Coronary artery (tissue), 2 donors: ENCODE results near the gene NKX2-3.
A peak's percentile ranks its signal among the peaks of the same experiment; 100 is the strongest.

Experiments used
- DNase-seq: peaks from one replicate; pipeline ENCODE4 v3.0.0-alpha.2; 2017; ENCODE audit warnings: low spot score
- H3K27ac ChIP-seq, 2 donors: fragments of 200-600 bp; sonication (generic); one replicate each; pipeline ENCODE4 v1.5.1; 2016 to 2019
- H3K4me3 ChIP-seq: fragments of 200-600 bp; sonication (generic); 2 replicates; pipeline ENCODE4 v1.5.1; 2016; ENCODE audit warnings: mild to moderate bottlenecking, moderate library complexity
- TF ChIP-seq, protein P1 (sequence below): fragments of 200-600 bp; sonication (generic); IDR thresholded peaks from one replicate; pipeline ENCODE4 v1.5.1; 2019; ENCODE audit warnings: antibody characterized with exemption

The NKX2-3 gene

GRCh38 chr10:99532687-99533495 is at the start of gene NKX2-3:
TSS of gene NKX2-3 (plus strand) at chr10:99532942. CDS start at chr10:99533132, 190 bp downstream.
- TF ChIP-seq, protein P1, sequence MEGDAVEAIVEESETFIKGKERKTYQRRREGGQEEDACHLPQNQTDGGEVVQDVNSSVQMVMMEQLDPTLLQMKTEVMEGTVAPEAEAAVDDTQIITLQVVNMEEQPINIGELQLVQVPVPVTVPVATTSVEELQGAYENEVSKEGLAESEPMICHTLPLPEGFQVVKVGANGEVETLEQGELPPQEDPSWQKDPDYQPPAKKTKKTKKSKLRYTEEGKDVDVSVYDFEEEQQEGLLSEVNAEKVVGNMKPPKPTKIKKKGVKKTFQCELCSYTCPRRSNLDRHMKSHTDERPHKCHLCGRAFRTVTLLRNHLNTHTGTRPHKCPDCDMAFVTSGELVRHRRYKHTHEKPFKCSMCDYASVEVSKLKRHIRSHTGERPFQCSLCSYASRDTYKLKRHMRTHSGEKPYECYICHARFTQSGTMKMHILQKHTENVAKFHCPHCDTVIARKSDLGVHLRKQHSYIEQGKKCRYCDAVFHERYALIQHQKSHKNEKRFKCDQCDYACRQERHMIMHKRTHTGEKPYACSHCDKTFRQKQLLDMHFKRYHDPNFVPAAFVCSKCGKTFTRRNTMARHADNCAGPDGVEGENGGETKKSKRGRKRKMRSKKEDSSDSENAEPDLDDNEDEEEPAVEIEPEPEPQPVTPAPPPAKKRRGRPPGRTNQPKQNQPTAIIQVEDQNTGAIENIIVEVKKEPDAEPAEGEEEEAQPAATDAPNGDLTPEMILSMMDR = no peak
- H3K27ac ChIP-seq = no peak within 1 kb of the TSS
- H3K4me3 ChIP-seq = peak within 1 kb of the TSS; percentile 38
- DNase-seq = no peak

DNA sequence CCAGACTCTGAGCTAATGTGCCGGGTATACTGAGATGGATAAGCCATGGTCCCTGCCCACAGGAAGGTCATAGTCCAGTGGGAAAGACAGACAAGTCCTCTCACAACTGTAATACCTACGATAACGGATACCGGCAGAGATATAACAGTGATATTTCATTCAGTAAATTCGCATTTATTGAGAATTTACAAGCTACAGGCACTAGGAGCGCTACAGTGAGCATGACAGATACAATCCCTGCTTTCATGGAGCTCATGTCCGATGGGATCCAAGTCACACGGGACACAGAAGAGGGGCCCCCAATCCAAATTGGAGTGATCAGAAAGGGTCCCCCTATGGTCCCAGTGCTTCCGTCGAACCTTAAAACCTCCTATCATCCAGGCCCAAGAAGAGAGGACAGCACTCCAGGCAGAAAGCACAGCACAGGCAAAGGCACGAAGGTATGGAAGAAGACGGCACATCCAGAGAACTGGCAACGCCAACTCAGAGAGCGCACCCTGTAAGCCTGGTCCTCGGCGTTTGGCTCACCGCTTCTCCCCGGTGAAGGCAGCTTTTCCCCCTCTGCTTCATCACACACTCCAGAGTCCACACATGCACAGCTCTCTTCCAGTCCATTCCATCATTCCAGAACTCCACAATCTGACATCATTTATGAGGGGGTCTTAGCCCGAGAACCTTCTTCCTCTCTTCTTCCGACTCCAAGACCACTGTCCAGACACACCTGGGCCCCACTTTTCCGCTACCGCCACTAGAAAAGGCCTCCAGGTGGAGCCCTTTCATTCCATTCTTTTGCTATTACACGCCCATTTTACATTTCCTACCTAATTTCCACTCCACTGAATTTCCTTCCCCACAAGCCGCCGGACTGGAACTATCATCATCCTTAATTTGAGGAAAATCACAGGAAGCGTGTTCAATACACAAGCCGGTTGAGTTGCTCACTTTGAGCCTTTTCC is 47.8 kb upstream of the NKX2-3 start:
- TF ChIP-seq, protein P1 = no peak
- H3K27ac ChIP-seq = no peak overlapping the region
- no peak for DNase-seq
- no peak overlapping the region for H3K4me3 ChIP-seq

GRCh38 chr10:99487125-99487807 is 45.5 kb upstream of the NKX2-3 start:
- no peak for DNase-seq
- no peak overlapping the region for H3K4me3 ChIP-seq
- TF ChIP-seq, protein P1 = no peak
- H3K27ac ChIP-seq = no peak overlapping the region

DNA sequence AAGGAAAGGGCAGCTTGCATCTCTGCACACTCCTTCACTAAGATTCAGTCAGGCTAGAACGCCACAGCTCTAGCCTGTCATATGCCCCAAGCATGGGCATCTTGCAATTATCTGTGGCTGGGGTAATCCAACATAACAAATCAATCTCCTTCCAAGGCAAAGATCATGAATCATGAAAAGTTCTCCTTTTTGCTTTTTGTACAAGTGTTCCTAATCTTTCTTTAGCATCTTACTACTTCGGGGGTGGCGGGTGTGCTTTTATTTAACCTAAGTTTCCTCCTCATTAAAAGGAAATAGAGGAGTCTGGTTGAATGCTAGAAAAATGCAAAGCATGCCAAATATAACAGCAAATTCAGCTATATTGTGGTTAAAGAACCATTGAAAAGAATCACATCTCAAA is 43.5 kb upstream of the NKX2-3 start:
- TF ChIP-seq, protein P1 = no peak
- Histone ChIP-seq H3K27ac (no peak overlapping the region), H3K4me3 (no peak overlapping the region)
- DNase-seq = no peak

- no peak for DNase-seq
- no peak overlapping the region for H3K4me3 ChIP-seq
- no peak overlapping the region for H3K27ac ChIP-seq
- TF ChIP-seq, protein P1 = no peak
These were observed 35.3 kb upstream of the NKX2-3 start for GRCh38 chr10:99497343-99498025.

DNA sequence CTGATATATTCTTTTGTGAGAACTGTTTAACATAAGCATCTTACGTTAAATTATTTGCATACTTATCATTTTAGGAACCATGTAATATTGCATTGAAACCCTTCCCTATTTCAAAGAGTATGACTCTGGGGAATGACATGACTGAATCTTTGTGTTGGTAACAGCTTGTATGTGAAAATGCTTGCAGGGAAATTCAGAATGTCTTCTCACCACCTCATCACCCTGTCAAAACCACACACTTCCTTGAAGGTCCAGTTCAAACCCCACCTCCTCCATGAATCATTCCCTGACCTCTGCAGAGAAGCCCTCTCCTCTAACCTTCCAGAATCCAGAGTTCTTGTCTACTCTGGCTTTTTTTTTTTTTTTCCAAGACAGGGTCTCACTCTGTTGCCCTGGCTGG is 26.3 kb upstream of the NKX2-3 start:
- TF ChIP-seq, protein P1 = no peak
- no peak overlapping the region for H3K27ac ChIP-seq
- no peak for DNase-seq
- no peak overlapping the region for H3K4me3 ChIP-seq
